Testis (tissue), 3 donors: Measurements from ENCODE around the gene SHF. TPM values are rescaled to one million over a fixed set of nuclear protein-coding genes. Genes with fewer than 3 reads are reported as not detected.
"Not testable (repeated sequence)": the region's sequence is repeated elsewhere in the genome, so short reads cannot be mapped to it uniquely, and the experiment has no call there.

Source experiments
- DNase-seq: peaks from one replicate; pipeline ENCODE4 v3.0.0-alpha.2; 2019
- H3K27ac ChIP-seq, 2 donors: fragments of 200-600 bp; sonication (generic); one replicate each; pipeline ENCODE4 v1.5.1; 2019
- H3K27me3 ChIP-seq: fragments of 200-600 bp; sonication (generic); one replicate; pipeline ENCODE4 v1.5.1; 2019
- H3K36me3 ChIP-seq: fragments of 200-600 bp; sonication (generic); one replicate; pipeline ENCODE4 v1.5.1; 2017; ENCODE audit warnings: low read depth; ENCODE audit errors: missing control alignments
- H3K4me1 ChIP-seq: fragments of 200-600 bp; sonication (generic); one replicate; pipeline ENCODE4 v1.5.1; 2019
- H3K4me3 ChIP-seq, 2 donors: fragments of 200-600 bp; sonication (generic); one replicate each; pipeline ENCODE4 v1.5.1; 2017 to 2019
- H3K9me3 ChIP-seq: fragments of 200-600 bp; sonication (generic); one replicate; pipeline ENCODE4 v1.5.1; 2017
- CTCF ChIP-seq, 3 experiments: fragments of 450-650 bp in 2 of 3; fragments of 200-600 bp in 1 of 3; sonication (generic) in 1 of 3; IDR thresholded peaks; one replicate each; pipeline ENCODE4 v1.5.1; 2016 to 2019; ENCODE audit warnings: antibody characterized with exemption in 3 of 3, mild to moderate bottlenecking in 2 of 3, moderate library complexity in 1 of 3
- POLR2A ChIP-seq: fragments of 450-650 bp; IDR thresholded peaks from one replicate; pipeline ENCODE4 v1.6.1; 2017; ENCODE audit warnings: antibody characterized with exemption, mild to moderate bottlenecking, moderate library complexity
- WGBS, 2 donors: methylation state at CpG; one replicate each; pipeline ENCODE4 v1.1.5; 2018; 5-methylcytosine and 5-hydroxymethylcytosine counted together
- intact Hi-C: fragments of 100-400 bp; cut with DNase I; formaldehyde crosslinking; loops from one replicate; pipeline ENCODE4 v1.15.1; 2023; ENCODE audit warnings: low total_unique reads
- polyA plus RNA-seq: library from polyadenylated mRNA; stranded (reverse); fragments of 350-450 nt; fragmentation: Illumina TruSeq; extraction: RNeasy Lipid Tissue Mini Kit (QIAGEN cat#74804); gene quantifications from one replicate; pipeline ENCODE4 v1.2.3, GENCODE V29; 2014; ENCODE audit warnings: low read depth, low replicate concordance; ENCODE audit not compliant: insufficient read depth
- total RNA-seq, 2 donors: library from RNA; depleted of rRNA; stranded (reverse); fragments of >200 nt; gene quantifications; one replicate each; pipeline ENCODE4 v1.2.3, GENCODE V29; 2016

SHF gene
- total and polyA plus RNA-seq, 3 donors from 2014 or later, result 9.3 to 13.2 (median 12.7) TPM

DNA sequence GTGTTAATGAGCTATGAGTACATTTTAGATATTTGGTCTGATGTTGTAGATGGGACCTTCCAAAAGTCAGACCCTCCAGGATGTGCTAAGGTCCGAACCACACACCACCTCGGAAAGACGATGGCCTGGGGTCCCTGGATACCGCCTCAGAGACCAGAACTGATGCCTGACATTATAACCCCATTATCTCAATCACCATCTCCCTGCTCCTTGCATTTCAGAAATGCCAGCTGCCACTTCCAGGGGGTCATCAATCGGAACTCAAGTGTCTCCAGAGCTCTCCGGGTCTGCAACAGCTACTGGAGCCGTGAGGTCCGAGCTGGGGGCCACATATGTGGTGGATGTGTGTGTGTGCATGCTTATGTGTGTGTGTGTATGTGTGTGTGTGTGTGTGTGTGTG lies 50.1 kb downstream of the SHF start:
- H3K4me1 ChIP-seq, result peaks cover 5% of the 10 kb centered on the region
- H3K36me3 ChIP-seq, result no peaks in the 10 kb centered on the region
- H3K27ac ChIP-seq, result no peak overlapping the region
- 82 to 84% methylated on average over 7 to 8 of the region's 8 CpGs for WGBS, 2 donors
- H3K9me3 ChIP-seq, result no peaks in the 10 kb centered on the region
- TF ChIP-seq CTCF (IDR thresholded peaks at IDR 0.05) (no peak), POLR2A (no peak)
- H3K4me3 ChIP-seq, result no peak overlapping the region
- H3K27me3 ChIP-seq, result no peaks in the 10 kb centered on the region
- no peak for DNase-seq
- intact Hi-C loops, result no loop called here

DNA sequence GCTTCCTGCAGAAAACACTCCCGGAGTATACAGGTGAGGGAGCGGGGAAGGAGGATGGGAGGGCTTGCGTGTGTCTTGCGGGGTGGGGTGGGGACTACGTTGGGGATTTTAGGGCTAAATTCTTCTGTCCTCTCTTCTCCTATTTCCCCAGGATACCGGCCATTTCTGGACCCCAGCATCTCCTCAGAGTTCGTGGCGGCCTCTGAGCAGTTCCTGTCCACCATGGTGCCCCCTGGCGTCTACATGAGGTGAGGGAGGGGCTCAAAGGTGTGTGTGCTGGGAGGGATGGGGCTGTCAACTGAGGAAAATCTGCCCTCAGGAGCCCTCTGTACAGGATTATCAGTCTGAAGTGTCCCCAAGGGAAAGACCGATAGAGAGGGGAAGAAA lies 51.4 kb downstream of the SHF start:
- TF ChIP-seq POLR2A (no peak), CTCF (IDR thresholded peaks at IDR 0.05) (peak in 1 of 3 experiments; percentile 10)
- no peak for DNase-seq

GRCh38 chr15:45135705-45136377 lies 51.9 kb downstream of the SHF start:
- H3K27me3 ChIP-seq, H3K4me1 ChIP-seq, H3K36me3 ChIP-seq, intact Hi-C loops, H3K9me3 ChIP-seq, DNase-seq, H3K4me3 ChIP-seq, H3K27ac ChIP-seq: not testable (repeated sequence)
- 0 to 9% methylated on average over 1 to 8 of the region's 37 CpGs for WGBS, 2 donors

More for the DNA sequence above, 51.4 kb downstream of the SHF start:
- WGBS, 2 donors, result 16 to 18% methylated on average over 10 of the region's 10 CpGs
- H3K27me3 ChIP-seq, result no peaks in the 10 kb centered on the region
- H3K4me3 ChIP-seq, result no peak overlapping the region
- no peaks in the 10 kb centered on the region for H3K9me3 ChIP-seq
- H3K27ac ChIP-seq, result no peak overlapping the region
- peaks cover 5% of the 10 kb centered on the region for H3K4me1 ChIP-seq
- no peaks in the 10 kb centered on the region for H3K36me3 ChIP-seq
- intact Hi-C loops, result no loop called here

GRCh38 chr15:45134682-45135604 lies 52.8 kb downstream of the SHF start:
- Histone ChIP-seq H3K4me3 (peak overlapping the region in 1 of 2 donors; percentile 31), H3K27me3 (no peaks in the 10 kb centered on the region), H3K4me1 (peaks cover 5% of the 10 kb centered on the region), H3K27ac (no peak overlapping the region), H3K36me3 (no peaks in the 10 kb centered on the region), H3K9me3 (no peaks in the 10 kb centered on the region)
- TF ChIP-seq POLR2A (no peak), CTCF (IDR thresholded peaks at IDR 0.05) (no peak)
- intact Hi-C loops, result no loop called here
- WGBS, 2 donors, result 8 to 10% methylated on average over 20 to 47 of the region's 57 CpGs
- DNase-seq, result peak; percentile 42

DNA sequence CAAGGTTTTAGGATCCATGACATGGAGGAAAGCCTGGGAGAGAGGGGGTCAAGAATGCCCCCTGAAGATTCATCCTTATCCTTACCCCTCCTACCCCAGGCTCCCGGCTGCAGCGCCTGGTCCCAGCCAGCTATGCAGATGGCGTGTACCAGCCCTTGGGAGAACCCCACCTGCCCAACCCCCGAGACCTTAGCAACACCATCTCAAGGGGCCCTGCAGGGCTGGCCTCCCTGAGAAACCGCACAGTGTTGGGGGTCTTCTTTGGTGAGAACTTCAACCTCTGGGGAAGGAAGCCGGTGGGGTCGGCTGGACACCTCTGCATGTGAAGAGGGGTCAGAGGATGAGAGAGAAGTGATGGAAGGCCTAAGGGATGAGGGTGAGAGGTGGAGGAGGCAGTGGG lies 53.7 kb downstream of the SHF start:
- TF ChIP-seq CTCF (IDR thresholded peaks at IDR 0.05), result no peak
- Histone ChIP-seq H3K4me3 (no peak overlapping the region), H3K27ac (no peak overlapping the region), H3K27me3 (no peaks in the 10 kb centered on the region), H3K36me3 (no peaks in the 10 kb centered on the region), H3K4me1 (peaks cover 5% of the 10 kb centered on the region), H3K9me3 (no peaks in the 10 kb centered on the region)
- no peak for DNase-seq
- WGBS, 2 donors, result 92 to 95% methylated on average over 7 of the region's 7 CpGs
- intact Hi-C loops, result no loop called here
